ENCODE data around the gene PDSS2. TPM values are rescaled to one million over a fixed set of nuclear protein-coding genes. Genes with fewer than 3 reads are reported as not detected.

Gene PDSS2
- total RNA-seq, 1 experiment from 2014 or later: 12.1 TPM

- H2BK20ac ChIP-seq (ENCODE audit: low read depth, low read length, poor library complexity, severe bottlenecking): no peak overlapping the region
- H3K4ac ChIP-seq (ENCODE audit: low read depth, low read length): no peak overlapping the region
- H3K79me1 ChIP-seq (ENCODE audit: insufficient read depth, low read depth, low read length, poor library complexity, severe bottlenecking): no peaks in the 10 kb centered on the region
- no peak overlapping the region for H3K27ac ChIP-seq (ENCODE audit: insufficient read length, low read depth, low read length)
- H4K20me1 ChIP-seq (ENCODE audit: control insufficient read depth, insufficient read depth, insufficient read length): no peaks in the 10 kb centered on the region
- H3K27me3 ChIP-seq (ENCODE audit: insufficient read depth, low read length): no peaks in the 10 kb centered on the region
- no peak overlapping the region for H2BK5ac ChIP-seq (ENCODE audit: insufficient read length, low read length)
- Mint-ChIP-seq H3K4me3 (no peak overlapping the region), H3K9me3 (peaks cover 0 to 2% of the 10 kb centered on the region in 2 experiments; a peak in 1 of 5 replicates), H3K27ac (no peak overlapping the region; a peak in 2 of 7 replicates), H3K27me3 (ENCODE audit: low read depth) (no peaks in the 10 kb centered on the region), H3K36me3 (ENCODE audit: insufficient read depth in 1 of 3, low read depth in 3 of 3) (no peaks in the 10 kb centered on the region; a peak in 1 of 7 replicates), H3K4me1 (peaks cover 49 to 51% of the 10 kb centered on the region in 2 experiments)
- no peak overlapping the region for H2AFZ ChIP-seq (ENCODE audit: low read length)
- no peak overlapping the region for H3K9ac ChIP-seq (ENCODE audit: extremely low read depth, insufficient read length, low read length)
- WGBS (ENCODE audit: extremely low coverage, insufficient read length, low lambda C conversion rate): no CpG with 5 or more reads among the region's 5 CpGs
- H3K4me1 ChIP-seq (ENCODE audit: insufficient read depth, low read length): peaks cover 12% of the 10 kb centered on the region; the same call in 1 of the 2 replicates
- no peak overlapping the region for H4K5ac ChIP-seq (ENCODE audit: insufficient read length, low read depth, low read length)
- no peak overlapping the region for H2BK15ac ChIP-seq (ENCODE audit: low read depth, low read length)
- H4K8ac ChIP-seq (replicated peaks; ENCODE audit: insufficient read length, low read depth, low read length): no peak overlapping the region
- no peaks in the 10 kb centered on the region for H3K23me2 ChIP-seq (ENCODE audit: insufficient read length, low read depth, low read length, poor library complexity, severe bottlenecking)
- no peak overlapping the region for H3T11ph ChIP-seq (ENCODE audit: low read length)
- H2BK12ac ChIP-seq (ENCODE audit: insufficient read length, low read depth, low read length): no peak overlapping the region
- H3K4me2 ChIP-seq (ENCODE audit: insufficient read depth, insufficient read length, low read length): no peak overlapping the region
- no peak for TF ChIP-seq CTCF (conservative IDR thresholded peaks at IDR 0.05)
- H2AK5ac ChIP-seq (ENCODE audit: insufficient read length, low read length): no peak overlapping the region
- H4K91ac ChIP-seq (ENCODE audit: insufficient read length, low read depth, low read length): no peak overlapping the region
- H3K23ac ChIP-seq (ENCODE audit: insufficient read length, low read depth, low read length): no peak overlapping the region
- no peaks in the 10 kb centered on the region for H3K79me2 ChIP-seq (ENCODE audit: insufficient read depth, low read length)
- DNase-seq: no peak
- H3K14ac ChIP-seq (ENCODE audit: insufficient read depth, low read length): no peak overlapping the region
- H3K56ac ChIP-seq (ENCODE audit: insufficient read length, low read depth, low read length): no peak overlapping the region
- no peak overlapping the region for H2BK120ac ChIP-seq (ENCODE audit: low read depth, low read length, poor library complexity, severe bottlenecking)
- no peaks in the 10 kb centered on the region for H3K9me3 ChIP-seq (ENCODE audit: control insufficient read depth, low read depth, low read length)
- H3K18ac ChIP-seq (ENCODE audit: insufficient read length, low read depth, low read length): no peak overlapping the region
Measured at GRCh38 chr6:107125771-107126170, 333.6 kb downstream of the PDSS2 start.
